H1 (cell line): Measurements from ENCODE around the gene CBFA2T2.

Experiments used
- ATF3 ChIP-seq: IDR thresholded peaks from 2 replicates; pipeline ENCODE4 v1.6.1; 2011; ENCODE audit warnings: low read depth, mild to moderate bottlenecking, low read length; ENCODE audit not compliant: insufficient read depth
- BCL11A ChIP-seq, 2 experiments: IDR thresholded peaks; one replicate each; pipeline ENCODE4 v1.6.1; 2011; ENCODE audit warnings: low read depth in 2 of 2, low read length in 2 of 2, mild to moderate bottlenecking in 2 of 2
- CEBPB ChIP-seq: IDR thresholded peaks from 2 replicates; pipeline ENCODE4 v1.6.1; 2012; ENCODE audit warnings: low read depth, low read length
- CHD1 ChIP-seq: IDR thresholded peaks from 2 replicates; pipeline ENCODE4 v1.6.1; 2012; ENCODE audit warnings: low read depth, low read length, improper control_type of control experiment
- CTCF ChIP-seq, 3 experiments: IDR thresholded peaks; 1 replicate in 2 of 3; 2 replicates in 1 of 3; pipeline versions ENCODE4 v1.5.1 to v1.6.1; 2011; ENCODE audit warnings: low read length in 3 of 3, mild to moderate bottlenecking in 3 of 3, inconsistent platforms in 2 of 3, low read depth in 1 of 3, moderate library complexity in 1 of 3; ENCODE audit not compliant: insufficient read depth in 1 of 3; ENCODE audit errors: control extremely low read depth in 1 of 3
- EZH2 ChIP-seq: fragments of 200-600 bp; sonication (generic); IDR thresholded peaks from 2 replicates; pipeline ENCODE4 v1.7.1; 2012; ENCODE audit warnings: low read depth, mild to moderate bottlenecking, moderate library complexity, low read length, inconsistent platforms; ENCODE audit not compliant: severe bottlenecking
- HDAC2 ChIP-seq, 2 experiments: fragments of 300-600 bp in 1 of 2; sonication (generic) in 1 of 2; IDR thresholded peaks; 2 replicates each; pipeline ENCODE4 v1.6.1; 2011 to 2012; ENCODE audit warnings: low read depth in 2 of 2, low read length in 2 of 2, mild to moderate bottlenecking in 2 of 2, moderate library complexity in 2 of 2, borderline replicate concordance in 1 of 2, inconsistent platforms in 1 of 2
- MAX ChIP-seq: IDR thresholded peaks from 2 replicates; pipeline ENCODE4 v1.6.1; 2012; ENCODE audit warnings: inconsistent platforms
- POLR2A ChIP-seq, 2 experiments: IDR thresholded peaks; 1 replicate in 1 of 2; 2 replicates in 1 of 2; pipeline ENCODE4 v1.6.1; 2011; ENCODE audit warnings: low read depth in 2 of 2, low read length in 2 of 2, mild to moderate bottlenecking in 2 of 2; ENCODE audit errors: control extremely low read depth in 1 of 2
- POLR2AphosphoS5 ChIP-seq: IDR thresholded peaks from 2 replicates; pipeline ENCODE4 v1.6.1; 2011; ENCODE audit warnings: low read depth, low read length
- TAF1 ChIP-seq: IDR thresholded peaks from 2 replicates; pipeline ENCODE4 v1.6.1; 2011; ENCODE audit warnings: mild to moderate bottlenecking, low read depth, low read length
- YY1 ChIP-seq: IDR thresholded peaks from 2 replicates; pipeline ENCODE4 v1.6.1; 2011; ENCODE audit warnings: low read depth, mild to moderate bottlenecking, low read length

GRCh38 chr20:33609504-33609903 lies 119.6 kb downstream of the CBFA2T2 start:
- TF ChIP-seq CTCF (IDR thresholded peaks at IDR 0.05; ENCODE audit: control extremely low read depth in 1 of 3, insufficient read depth in 1 of 3, low read depth in 1 of 3, low read length in 3 of 3) (no peak), TAF1 (no peak), POLR2AphosphoS5 (no peak), POLR2A (IDR thresholded peaks at IDR 0.05; ENCODE audit: control extremely low read depth in 1 of 2, low read depth in 2 of 2, low read length in 2 of 2) (no peak), CEBPB (no peak), EZH2 (no peak), YY1 (no peak), BCL11A (IDR thresholded peaks at IDR 0.05; ENCODE audit: low read depth in 2 of 2, low read length in 2 of 2) (no peak), HDAC2 (IDR thresholded peaks at IDR 0.05; ENCODE audit: borderline replicate concordance in 1 of 2, low read depth in 2 of 2, low read length in 2 of 2) (no peak), ATF3 (no peak), MAX (no peak), CHD1 (no peak)
